HepG2 (cell line): ENCODE results near the gene IGFL1. TPM values are rescaled to one million over a fixed set of nuclear protein-coding genes. Genes with fewer than 3 reads are reported as not detected.
"Not testable (repeated sequence)": the region's sequence is repeated elsewhere in the genome, so short reads cannot be mapped to it uniquely, and the experiment has no call there.

Source experiments
- ATAC-seq: fragments of 200-7000 bp; cut with Tn5 transposase; 3 replicates; pipeline ENCODE4 v1.9.1; 2020; ENCODE audit warnings: mild to moderate bottlenecking, moderate library complexity
- BruUV-seq: library from RNA; stranded (reverse); fragments of 400-500 nt; replicated peaks from 2 replicates; lab custom pipeline; 2021; lab: Mats Ljungman, UMichigan
- CTCF ChIA-PET: fragments of 300-600 bp; formaldehyde crosslinking; extraction: SDS; loops from one replicate; lab custom pipeline; 2021; ENCODE audit warnings: low total read pairs, inconsistent platforms, low intra/inter-chr PET ratio; lab: Yijun Ruan, JAX
- POLR2A ChIA-PET: fragments of 350-600 bp; sonication (Branson Sonifier 250); formaldehyde crosslinking; loops from one replicate; lab custom pipeline; 2020; ENCODE audit warnings: antibody characterized with exemption, inconsistent platforms; lab: Yijun Ruan, JAX
- DNase-seq: peaks from one replicate; pipeline ENCODE4 v3.0.0-alpha.2; 2015; ENCODE audit warnings: low spot score
- FAIRE-seq: peaks from 3 replicates; lab custom pipeline; 2011; peaks lifted over from hg19 to GRCh38; lab: Jason Lieb, UNC
- H2AFZ ChIP-seq: one replicate; pipeline ENCODE4 v1.6.1; 2011; ENCODE audit warnings: low read length, inconsistent platforms
- H3K27ac ChIP-seq: fragments of 300-600 bp; 3 replicates; pipeline ENCODE4 v1.8.0; 2011; ENCODE audit warnings: mixed run types, mild to moderate bottlenecking, mixed read lengths, low read length, inconsistent platforms; ENCODE audit not compliant: insufficient read depth; ENCODE audit errors: extremely low read length
- H3K27me3 ChIP-seq, 2 experiments: fragments of 200-600 bp in 1 of 2; 2 replicates in 1 of 2; 3 replicates in 1 of 2; pipeline versions ENCODE4 v1.6.0 to v1.8.0; 2011; ENCODE audit warnings: low read length in 2 of 2, mild to moderate bottlenecking in 2 of 2, moderate library complexity in 2 of 2, inconsistent platforms in 1 of 2; ENCODE audit not compliant: insufficient read depth in 2 of 2, control insufficient read depth in 1 of 2
- H3K36me3 ChIP-seq, 2 experiments: fragments of 200-600 bp in 1 of 2; replicated peaks in 1 of 2; 2 replicates in 1 of 2; 3 replicates in 1 of 2; pipeline versions ENCODE4 v1.5.1 to v1.8.0; 2011; ENCODE audit warnings: low read length in 2 of 2, inconsistent platforms in 1 of 2; ENCODE audit not compliant: insufficient read depth in 2 of 2, control insufficient read depth in 1 of 2
- H3K4me1 ChIP-seq: 2 replicates; pipeline ENCODE4 v1.5.1; 2012; ENCODE audit warnings: low read length, inconsistent platforms; ENCODE audit not compliant: insufficient read depth
- H3K4me2 ChIP-seq: 2 replicates; pipeline ENCODE4 v1.6.0; 2011; ENCODE audit warnings: low read depth, low read length, inconsistent platforms
- H3K4me3 ChIP-seq, 3 experiments: fragments of 200-600 bp in 1 of 3; sonication (generic), shearing (Covaris generic) in 1 of 3; replicated peaks in 1 of 3; 2 replicates each; pipeline ENCODE4 v1.5.1; 2011 to 2016; ENCODE audit warnings: low read length in 3 of 3, inconsistent platforms in 2 of 3, low read depth in 2 of 3, mild to moderate bottlenecking in 2 of 3, control low read depth in 1 of 3, mixed read lengths in 1 of 3; ENCODE audit not compliant: insufficient read depth in 1 of 3
- H3K79me2 ChIP-seq: one replicate; pipeline ENCODE4 v1.6.1; 2011; ENCODE audit warnings: low read length, inconsistent platforms; ENCODE audit not compliant: insufficient read depth
- H3K9ac ChIP-seq: 2 replicates; pipeline ENCODE4 v1.6.0; 2011; ENCODE audit warnings: mild to moderate bottlenecking, low read depth, low read length, inconsistent platforms; ENCODE audit not compliant: insufficient read depth
- H3K9me3 ChIP-seq: 2 replicates; pipeline ENCODE4 v1.5.1; 2012; ENCODE audit warnings: mild to moderate bottlenecking, low read length
- H4K20me1 ChIP-seq: 2 replicates; pipeline ENCODE4 v1.6.0; 2011; ENCODE audit warnings: inconsistent platforms, mild to moderate bottlenecking, low read length, moderate library complexity; ENCODE audit not compliant: insufficient read depth
- RBM39 ChIP-seq: fragments of 200-400 bp; formaldehyde crosslinking; IDR thresholded peaks from one replicate; pipeline ENCODE4 v1.6.1; 2018; ENCODE audit warnings: antibody characterized with exemption, mild to moderate bottlenecking, low read depth, low read length; ENCODE audit not compliant: poor library complexity, severe bottlenecking
- ZNF296 ChIP-seq: sonication (generic); formaldehyde crosslinking; conservative IDR thresholded peaks from 2 replicates; pipeline ENCODE4 v1.5.0; 2020; ENCODE audit warnings: mild to moderate bottlenecking, missing genetic modification reagents
- ZNF432 ChIP-seq: sonication (generic); formaldehyde crosslinking; IDR thresholded peaks from 2 replicates; pipeline ENCODE4 v1.5.0; 2020; ENCODE audit warnings: missing genetic modification reagents, mild to moderate bottlenecking, borderline replicate concordance
- WGBS: methylation state at CpG from one replicate; pipeline ENCODE4 v1.1.6; 2017; ENCODE audit warnings: low lambda C conversion rate; 5-methylcytosine and 5-hydroxymethylcytosine counted together
- in situ Hi-C: cut with HindIII; loops from 2 replicates; pipeline ENCODE4 v1.10.0; 2017; ENCODE audit warnings: low pct_unique_long_range_greater_than_20kb; ENCODE audit not compliant: extremely low pct_ligation_motif_present
- intact Hi-C: fragments of 100-400 bp; cut with micrococcal nuclease; formaldehyde crosslinking; loops from one replicate; pipeline ENCODE4 v1.10.0; 2022; ENCODE audit not compliant: unreplicated experiment
- polyA plus RNA-seq, 8 experiments: library from polyadenylated mRNA; depleted of rRNA in 3 of 8; stranded (reverse) in 7 of 8; unstranded in 1 of 8; fragments of >200 nt; fragmentation: Illumina TruSeq in 4 of 8; extraction: Trizol in 4 of 8; gene quantifications; 2 replicates each; pipeline versions ENCODE4 v1.2.1 to v1.2.3, GENCODE V29; 2011 to 2016; ENCODE audit warnings: low read depth in 4 of 8, missing spikeins in 1 of 8, mixed read lengths in 1 of 8; ENCODE audit not compliant: insufficient read depth in 1 of 8
- total RNA-seq, 5 experiments: library from RNA; depleted of rRNA; stranded (reverse); fragments of >200 nt; fragmentation: Illumina TruSeq; extraction: Trizol; gene quantifications; 2 replicates each; pipeline ENCODE4 v1.2.3, GENCODE V29; 2016; ENCODE audit warnings: low read depth in 1 of 5
- TF ChIP-seq, protein P1 (sequence below): sonication (generic); formaldehyde crosslinking; IDR thresholded peaks from 2 replicates; pipeline ENCODE4 v1.4.0; 2020; ENCODE audit warnings: missing genetic modification reagents
- TF ChIP-seq, protein P2 (sequence below): sonication (generic); formaldehyde crosslinking; IDR thresholded peaks from 2 replicates; pipeline ENCODE4 v1.8.1; 2023; ENCODE audit warnings: mild to moderate bottlenecking, moderate library complexity, missing genetic modification reagents

Gene IGFL1
- total and polyA plus RNA-seq, 2 of the 13 experiments (the other 11 are each of a cell fraction or from before 2014, with no cell fraction given), result not detected

DNA sequence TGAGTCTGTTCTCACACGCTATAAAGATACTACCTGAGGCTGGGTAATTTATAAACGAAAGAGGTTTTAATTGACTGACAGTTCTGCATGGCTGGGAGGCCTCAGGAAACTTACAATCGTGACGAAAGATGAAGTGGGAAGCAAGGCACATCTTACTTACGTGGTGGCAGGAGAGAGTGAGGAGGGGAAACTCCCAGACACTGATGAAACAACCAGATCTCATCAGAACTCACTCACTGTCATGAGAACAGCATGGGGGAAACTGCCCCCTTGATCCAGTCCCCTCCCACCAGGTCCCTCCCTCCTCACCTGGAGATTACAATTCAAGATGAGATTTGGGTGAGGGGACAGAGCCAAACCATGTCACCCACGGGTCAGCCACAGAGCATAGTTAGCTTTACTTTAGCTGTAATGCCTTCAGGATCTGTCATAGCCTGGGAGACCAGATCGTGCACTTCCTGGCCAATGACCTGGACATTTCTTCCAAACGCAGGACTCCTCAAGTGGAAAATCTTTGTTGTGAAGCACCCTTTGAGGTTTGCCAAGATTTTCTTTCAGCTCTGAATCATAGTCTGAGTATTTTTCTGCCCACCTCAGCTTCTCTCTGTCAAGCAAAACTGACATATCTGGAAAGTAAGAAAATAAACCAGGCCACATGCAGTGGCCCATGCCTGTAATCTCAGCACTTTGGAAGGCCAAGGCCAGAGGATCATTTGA is 42.1 kb downstream of the IGFL1 start:
- no peaks in the 10 kb centered on the region for H4K20me1 ChIP-seq
- H3K4me2 ChIP-seq, result no peak overlapping the region
- intact Hi-C loops (no loop called here), in situ Hi-C loops (no loop called here)
- H3K79me2 ChIP-seq, result no peaks in the 10 kb centered on the region
- FAIRE-seq (no peak), DNase-seq (no peak), ATAC-seq (no peak)
- no peaks in the 10 kb centered on the region for H3K4me1 ChIP-seq
- no peaks in the 10 kb centered on the region for H3K9me3 ChIP-seq
- no peak overlapping the region for H3K4me3 ChIP-seq
- ChIA-PET POLR2A (no interaction called here), CTCF (no interaction called here)
- H3K9ac ChIP-seq, result no peak overlapping the region
- no peak for TF ChIP-seq ZNF432 (CRISPR knock-in tag)
- no peak for TF ChIP-seq ZNF296 (CRISPR knock-in tag)
- TF ChIP-seq, protein P1, sequence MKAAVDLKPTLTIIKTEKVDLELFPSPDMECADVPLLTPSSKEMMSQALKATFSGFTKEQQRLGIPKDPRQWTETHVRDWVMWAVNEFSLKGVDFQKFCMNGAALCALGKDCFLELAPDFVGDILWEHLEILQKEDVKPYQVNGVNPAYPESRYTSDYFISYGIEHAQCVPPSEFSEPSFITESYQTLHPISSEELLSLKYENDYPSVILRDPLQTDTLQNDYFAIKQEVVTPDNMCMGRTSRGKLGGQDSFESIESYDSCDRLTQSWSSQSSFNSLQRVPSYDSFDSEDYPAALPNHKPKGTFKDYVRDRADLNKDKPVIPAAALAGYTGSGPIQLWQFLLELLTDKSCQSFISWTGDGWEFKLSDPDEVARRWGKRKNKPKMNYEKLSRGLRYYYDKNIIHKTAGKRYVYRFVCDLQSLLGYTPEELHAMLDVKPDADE (CRISPR knock-in tag), result no peak
- TF ChIP-seq RBM39, result no peak
- TF ChIP-seq, protein P2, sequence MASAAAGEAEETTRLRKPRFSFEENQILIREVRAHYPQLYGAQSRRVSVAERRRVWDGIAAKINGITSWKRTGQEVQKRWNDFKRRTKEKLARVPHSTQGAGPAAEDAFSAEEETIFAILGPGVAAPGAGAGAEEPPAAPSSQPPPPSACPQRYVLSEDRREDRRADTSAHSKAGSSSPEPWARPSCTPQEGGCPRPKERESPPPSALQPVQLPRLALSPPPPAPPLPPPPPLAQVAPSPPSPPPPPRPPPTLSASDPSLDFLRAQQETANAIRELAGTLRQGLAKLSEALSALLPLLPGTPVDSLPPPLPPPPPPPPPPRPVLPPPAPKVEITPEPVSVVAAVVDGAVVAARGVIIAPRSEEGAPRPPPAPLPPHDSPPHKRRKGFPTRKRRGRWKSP (CRISPR knock-in tag), result no peak
- BruUV-seq, result no TSS peak
- H2AFZ ChIP-seq, result no peak overlapping the region
- peaks cover 0 to 5% of the 10 kb centered on the region in 2 experiments; a peak in 2 of 5 replicates for H3K27me3 ChIP-seq
- WGBS, result 15% methylated on average over 7 of the region's 8 CpGs
- no peak overlapping the region for H3K27ac ChIP-seq
- H3K36me3 ChIP-seq, result no peaks in the 10 kb centered on the region

DNA sequence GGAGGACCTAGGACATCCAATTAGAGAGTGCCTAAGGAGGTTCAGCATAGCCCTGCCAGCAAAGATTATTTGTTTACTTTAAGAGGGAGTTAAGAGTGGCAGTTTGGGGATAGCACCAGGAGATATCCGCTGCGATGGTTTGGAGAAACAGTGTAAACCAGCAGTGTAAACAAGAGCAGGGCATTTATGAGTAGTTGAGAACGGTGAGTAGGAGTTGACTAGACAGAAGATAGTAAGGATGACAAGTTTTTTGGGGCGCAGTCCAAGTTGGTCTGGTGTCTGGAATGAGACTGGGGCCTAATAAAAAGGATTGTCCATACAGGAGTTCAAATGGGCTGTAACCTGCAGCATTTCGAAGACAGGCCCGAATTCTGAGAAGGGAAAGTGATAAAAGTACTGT is 44.4 kb downstream of the IGFL1 start:
- H3K9me3 ChIP-seq, BruUV-seq, in situ Hi-C loops, ATAC-seq, H3K4me2 ChIP-seq, H3K4me3 ChIP-seq, POLR2A ChIA-PET, H4K20me1 ChIP-seq, H3K79me2 ChIP-seq, H2AFZ ChIP-seq, H3K27me3 ChIP-seq, FAIRE-seq, H3K27ac ChIP-seq, intact Hi-C loops, H3K4me1 ChIP-seq, H3K9ac ChIP-seq, H3K36me3 ChIP-seq, DNase-seq, CTCF ChIA-PET: not testable (repeated sequence)
- 7% methylated on average over 6 of the region's 6 CpGs for WGBS
